Activated CD4-positive, CD25-positive, alpha-beta regulatory T cell treated with anti-CD3 and anti-CD28 coated beads, Interleukin-2, amount 50 U/mL, for 16 hours (primary cell): Measurements from ENCODE around the gene TNS1.

ENCODE experiments used
- DNase-seq: peaks from one replicate; pipeline ENCODE4 v3.0.0-alpha.2; 2020; ENCODE audit warnings: low read depth, low spot score

The TNS1 gene

GRCh38 chr2:217956586-217957457 is 46.0 kb downstream of the TNS1 start:
- DNase-seq, result no peak

- DNase-seq, result no peak
Measured at GRCh38 chr2:217955881-217956493, 46.8 kb downstream of the TNS1 start.

- DNase-seq, result no peak
Measured at GRCh38 chr2:217954971-217955740, 47.6 kb downstream of the TNS1 start.

- DNase-seq, result no peak
Measured at GRCh38 chr2:217954469-217954868, 48.3 kb downstream of the TNS1 start.

- DNase-seq, result no peak
Measured at GRCh38 chr2:217954051-217954450, 48.7 kb downstream of the TNS1 start.

- DNase-seq, result no peak
Measured at GRCh38 chr2:217953531-217953932, 49.3 kb downstream of the TNS1 start.

- DNase-seq, result no peak
Measured at GRCh38 chr2:217953011-217953481, 49.7 kb downstream of the TNS1 start.

GRCh38 chr2:217952409-217952808 is 50.4 kb downstream of the TNS1 start:
- no peak for DNase-seq

- DNase-seq, result no peak
Measured at GRCh38 chr2:217951521-217952247, 51.1 kb downstream of the TNS1 start.

- DNase-seq, result no peak
Measured at GRCh38 chr2:217951091-217951490, 51.7 kb downstream of the TNS1 start.

- no peak for DNase-seq
Measured at GRCh38 chr2:217950401-217950871, 52.4 kb downstream of the TNS1 start.

GRCh38 chr2:217949447-217949846 is 53.3 kb downstream of the TNS1 start:
- no peak for DNase-seq

- no peak for DNase-seq
Measured at GRCh38 chr2:217948897-217949296, 53.9 kb downstream of the TNS1 start.

- DNase-seq, result no peak
Measured at GRCh38 chr2:217948351-217948791, 54.4 kb downstream of the TNS1 start.

GRCh38 chr2:217947383-217948350 is 55.1 kb downstream of the TNS1 start:
- DNase-seq, result no peak

GRCh38 chr2:217946051-217946450 is 56.7 kb downstream of the TNS1 start:
- DNase-seq, result no peak

- DNase-seq, result no peak
Measured at GRCh38 chr2:217945530-217945929, 57.3 kb downstream of the TNS1 start.

- DNase-seq, result no peak
Measured at GRCh38 chr2:217944923-217945322, 57.9 kb downstream of the TNS1 start.

GRCh38 chr2:217944366-217944765 is 58.4 kb downstream of the TNS1 start:
- no peak for DNase-seq
